ENCODE data around the gene TCF21.
"Not testable (repeated sequence)": the region's sequence is repeated elsewhere in the genome, so short reads cannot be mapped to it uniquely, and the experiment has no call there.

The TCF21 gene

GRCh38 chr6:133888929-133889556, at the start of gene TCF21:
TSS of gene TCF21 (plus strand) at chr6:133889113. CDS start at chr6:133889398, 285 bp downstream.
- no peak for DNase-seq

- no peak for DNase-seq
Observed at GRCh38 chr6:133841176-133841575, 47.7 kb upstream of the TCF21 start.

- no peak for DNase-seq
Observed at GRCh38 chr6:133843098-133843497, 45.8 kb upstream of the TCF21 start.

GRCh38 chr6:133844709-133845108, 44.2 kb upstream of the TCF21 start:
- DNase-seq, result no peak

GRCh38 chr6:133854041-133854363, 34.9 kb upstream of the TCF21 start:
- DNase-seq, result no peak

- peak in 1 of 2 donors; percentile 18 for DNase-seq
Observed at GRCh38 chr6:133854364-133855275, 34.3 kb upstream of the TCF21 start.

GRCh38 chr6:133855276-133855990, 33.5 kb upstream of the TCF21 start:
- DNase-seq, result no peak

GRCh38 chr6:133855991-133856370, 32.9 kb upstream of the TCF21 start:
- DNase-seq, result no peak

- no peak for DNase-seq
Observed at GRCh38 chr6:133856911-133857310, 32.0 kb upstream of the TCF21 start.

- no peak for DNase-seq
Observed at GRCh38 chr6:133857696-133858095, 31.2 kb upstream of the TCF21 start.

- not testable (repeated sequence) for DNase-seq
Observed at GRCh38 chr6:133861337-133861736, 27.6 kb upstream of the TCF21 start.

- DNase-seq, result no peak
Observed at GRCh38 chr6:133863228-133863627, 25.7 kb upstream of the TCF21 start.

- no peak for DNase-seq
Observed at GRCh38 chr6:133865680-133866079, 23.2 kb upstream of the TCF21 start.

- DNase-seq, result no peak
Observed at GRCh38 chr6:133871131-133871530, 17.8 kb upstream of the TCF21 start.

- DNase-seq, result no peak
Observed at GRCh38 chr6:133873538-133873937, 15.4 kb upstream of the TCF21 start.

- no peak for DNase-seq
Observed at GRCh38 chr6:133877116-133877515, 11.8 kb upstream of the TCF21 start.

GRCh38 chr6:133880006-133880405, 8.9 kb upstream of the TCF21 start:
- DNase-seq, result no peak

- DNase-seq, result no peak
Observed at GRCh38 chr6:133880896-133881295, 8.0 kb upstream of the TCF21 start.

- DNase-seq, result no peak
Observed at GRCh38 chr6:133886104-133886775, 2.7 kb upstream of the TCF21 start.

GRCh38 chr6:133887156-133887879, 1.6 kb upstream of the TCF21 start:
- no peak for DNase-seq

GRCh38 chr6:133887880-133888230, 1.1 kb upstream of the TCF21 start:
- DNase-seq, result no peak

- DNase-seq, result no peak
Observed at GRCh38 chr6:133889557-133890403, 867 bp downstream of the TCF21 start.
